AG09309 (cell line): ENCODE measurements around the gene PACS2.

Source experiments
- DNase-seq: peaks from one replicate; pipeline ENCODE4 v3.0.0-alpha.2; 2010; ENCODE audit warnings: low read depth
- H3K4me3 ChIP-seq: 2 replicates; pipeline ENCODE4 v1.5.1; 2011; ENCODE audit warnings: mild to moderate bottlenecking, low read depth, low read length, moderate library complexity; ENCODE audit not compliant: control insufficient read depth
- CTCF ChIP-seq: IDR thresholded peaks from 2 replicates; pipeline ENCODE4 v1.5.1; 2011; ENCODE audit warnings: mild to moderate bottlenecking, low read depth, low read length, inconsistent platforms; ENCODE audit not compliant: insufficient read depth, control insufficient read depth; ENCODE audit errors: missing control alignments

Gene PACS2

GRCh38 chr14:105431256-105431655 is 116.7 kb downstream of the PACS2 start:
- H3K4me3 ChIP-seq, result no peak overlapping the region
- no peak for TF ChIP-seq CTCF
- DNase-seq, result no peak

- DNase-seq, result no peak
- no peak overlapping the region for H3K4me3 ChIP-seq
- TF ChIP-seq CTCF, result no peak
Observed at GRCh38 chr14:105432657-105433056, 118.1 kb downstream of the PACS2 start.

- no peak for DNase-seq
- no peak for TF ChIP-seq CTCF
- no peak overlapping the region for H3K4me3 ChIP-seq
Observed at GRCh38 chr14:105433161-105433605, 118.6 kb downstream of the PACS2 start.

GRCh38 chr14:105436402-105436801 is 121.9 kb downstream of the PACS2 start:
- no peak for TF ChIP-seq CTCF
- no peak overlapping the region for H3K4me3 ChIP-seq
- DNase-seq, result no peak

- no peak for DNase-seq
- TF ChIP-seq CTCF, result no peak
- no peak overlapping the region for H3K4me3 ChIP-seq
Observed at GRCh38 chr14:105436891-105437722, 122.6 kb downstream of the PACS2 start.

- H3K4me3 ChIP-seq, result no peak overlapping the region
- no peak for TF ChIP-seq CTCF
- DNase-seq, result no peak
Observed at GRCh38 chr14:105437723-105438500, 123.4 kb downstream of the PACS2 start.
